Measurements from ENCODE around the gene SLC25A21. TPM values are rescaled to one million over a fixed set of nuclear protein-coding genes. Genes with fewer than 3 reads are reported as not detected.

The SLC25A21 gene
- total RNA-seq, 1 donor from 2014 or later: not detected

DNA sequence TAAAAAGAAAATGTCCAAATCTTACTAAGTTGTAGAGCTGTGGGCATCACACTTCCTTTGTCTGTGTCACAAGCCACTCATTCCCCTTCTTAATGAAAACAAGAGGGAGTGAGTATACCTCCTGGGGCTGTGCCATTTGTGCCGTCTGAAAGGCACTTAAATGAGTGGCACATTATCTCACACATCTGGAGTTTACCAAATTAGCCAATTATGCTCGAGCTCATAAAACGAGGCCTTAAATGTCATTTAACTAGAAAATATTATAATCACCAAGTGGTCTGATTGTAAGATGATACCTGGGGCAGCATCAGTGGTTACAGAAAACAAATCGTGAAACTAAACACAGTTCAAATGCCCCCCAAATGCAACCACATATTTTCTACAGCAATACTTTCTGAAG is 364.7 kb downstream of the SLC25A21 start:
- no peaks in the 10 kb centered on the region for H3K9me3 Mint-ChIP-seq
- H3K27ac Mint-ChIP-seq: no peak overlapping the region
- H3K27me3 Mint-ChIP-seq: no peaks in the 10 kb centered on the region
- no peaks in the 10 kb centered on the region for H3K4me1 Mint-ChIP-seq
- DNase-seq: no peak
- intact Hi-C loops (cut with micrococcal nuclease): no loop called here
- TF ChIP-seq, protein P1, sequence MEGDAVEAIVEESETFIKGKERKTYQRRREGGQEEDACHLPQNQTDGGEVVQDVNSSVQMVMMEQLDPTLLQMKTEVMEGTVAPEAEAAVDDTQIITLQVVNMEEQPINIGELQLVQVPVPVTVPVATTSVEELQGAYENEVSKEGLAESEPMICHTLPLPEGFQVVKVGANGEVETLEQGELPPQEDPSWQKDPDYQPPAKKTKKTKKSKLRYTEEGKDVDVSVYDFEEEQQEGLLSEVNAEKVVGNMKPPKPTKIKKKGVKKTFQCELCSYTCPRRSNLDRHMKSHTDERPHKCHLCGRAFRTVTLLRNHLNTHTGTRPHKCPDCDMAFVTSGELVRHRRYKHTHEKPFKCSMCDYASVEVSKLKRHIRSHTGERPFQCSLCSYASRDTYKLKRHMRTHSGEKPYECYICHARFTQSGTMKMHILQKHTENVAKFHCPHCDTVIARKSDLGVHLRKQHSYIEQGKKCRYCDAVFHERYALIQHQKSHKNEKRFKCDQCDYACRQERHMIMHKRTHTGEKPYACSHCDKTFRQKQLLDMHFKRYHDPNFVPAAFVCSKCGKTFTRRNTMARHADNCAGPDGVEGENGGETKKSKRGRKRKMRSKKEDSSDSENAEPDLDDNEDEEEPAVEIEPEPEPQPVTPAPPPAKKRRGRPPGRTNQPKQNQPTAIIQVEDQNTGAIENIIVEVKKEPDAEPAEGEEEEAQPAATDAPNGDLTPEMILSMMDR (IDR thresholded peaks at IDR 0.05): no peak
- H3K36me3 Mint-ChIP-seq (ENCODE audit: low read depth): no peaks in the 10 kb centered on the region
- POLR2A ChIA-PET: no interaction called here
- ATAC-seq (ENCODE audit: low read depth): no peak
- CTCF ChIA-PET: no interaction called here
- H3K4me3 Mint-ChIP-seq: no peak overlapping the region

DNA sequence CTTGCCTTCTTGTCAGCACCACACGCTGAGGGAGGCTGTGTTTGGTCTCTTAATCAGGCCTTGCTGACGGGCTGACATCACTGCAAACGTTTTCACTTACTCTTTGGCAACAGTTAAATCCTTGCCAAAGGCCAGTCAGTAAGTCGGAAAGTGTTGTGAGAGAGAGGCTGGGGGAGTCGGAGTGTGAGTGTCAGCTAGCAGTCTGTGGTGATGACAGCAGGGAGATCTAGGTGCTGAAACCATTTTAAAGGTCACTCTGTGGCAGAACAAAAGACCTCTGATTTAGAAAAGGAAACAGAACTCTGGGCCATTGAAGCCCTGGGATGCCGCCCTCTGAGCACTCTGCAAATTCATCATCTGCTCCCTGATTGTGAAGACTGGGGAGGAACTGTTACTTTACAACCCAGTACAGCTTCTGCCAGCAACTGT is 367.3 kb downstream of the SLC25A21 start:
- no peak overlapping the region for H3K4me3 Mint-ChIP-seq
- H3K36me3 Mint-ChIP-seq (ENCODE audit: low read depth): no peaks in the 10 kb centered on the region
- POLR2A ChIA-PET: no interaction called here
- TF ChIP-seq, protein P1 (IDR thresholded peaks at IDR 0.05): no peak
- no peaks in the 10 kb centered on the region for H3K9me3 Mint-ChIP-seq
- no peak overlapping the region for H3K27ac Mint-ChIP-seq
- no peak for ATAC-seq (ENCODE audit: low read depth)
- no peaks in the 10 kb centered on the region for H3K27me3 Mint-ChIP-seq
- no peaks in the 10 kb centered on the region for H3K4me1 Mint-ChIP-seq
- intact Hi-C loops (cut with micrococcal nuclease): no loop called here
- CTCF ChIA-PET: no interaction called here
- DNase-seq: no peak

DNA sequence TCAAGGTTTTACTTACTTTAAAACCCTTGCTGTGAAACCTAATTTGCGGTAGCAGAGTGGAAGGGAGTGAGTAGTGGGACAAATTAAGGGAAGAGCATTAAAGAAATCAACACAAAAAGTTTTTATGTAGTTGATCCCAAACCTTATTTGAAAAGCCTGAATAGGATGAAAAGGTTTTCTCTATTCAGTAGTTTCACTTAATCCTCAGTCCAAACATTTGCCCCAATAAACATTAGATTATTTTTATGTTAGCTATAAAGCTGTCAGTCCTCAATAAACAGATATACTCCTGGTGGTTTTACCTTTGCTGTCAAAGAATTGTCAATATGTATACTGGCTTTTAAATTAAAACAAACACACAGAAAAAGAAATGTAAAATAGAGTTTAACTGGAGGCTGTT is 374.8 kb downstream of the SLC25A21 start:
- H3K4me3 Mint-ChIP-seq: no peak overlapping the region
- no peaks in the 10 kb centered on the region for H3K4me1 Mint-ChIP-seq
- intact Hi-C loops (cut with micrococcal nuclease): no loop called here
- ATAC-seq (ENCODE audit: low read depth) (no peak), DNase-seq (no peak)
- TF ChIP-seq, protein P1 (IDR thresholded peaks at IDR 0.05): no peak
- POLR2A ChIA-PET: no interaction called here
- H3K27ac Mint-ChIP-seq: no peak overlapping the region
- CTCF ChIA-PET: no interaction called here
- H3K36me3 Mint-ChIP-seq (ENCODE audit: low read depth): no peaks in the 10 kb centered on the region
- H3K9me3 Mint-ChIP-seq: no peaks in the 10 kb centered on the region
- H3K27me3 Mint-ChIP-seq: no peaks in the 10 kb centered on the region

DNA sequence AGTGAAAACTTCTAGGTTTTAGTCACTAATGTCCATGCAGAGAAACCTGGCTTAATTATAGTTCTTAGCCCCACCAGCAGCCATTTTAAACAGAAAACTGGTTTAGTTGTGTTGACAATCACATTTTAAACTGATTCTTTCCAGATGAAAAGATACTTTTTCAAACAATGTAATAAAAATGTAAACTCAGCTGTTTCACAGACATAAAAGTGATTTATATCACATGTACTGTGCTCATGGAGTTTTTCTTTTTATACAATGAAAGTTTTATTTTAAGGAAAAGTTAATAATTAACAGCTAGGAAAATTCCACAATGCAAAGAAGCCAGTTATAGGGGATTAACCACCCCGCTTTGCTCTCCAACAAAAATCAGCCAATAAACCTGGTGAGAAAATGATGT is 381.0 kb downstream of the SLC25A21 start:
- ATAC-seq (ENCODE audit: low read depth): no peak
- no peaks in the 10 kb centered on the region for H3K4me1 Mint-ChIP-seq
- ChIA-PET CTCF (no interaction called here), POLR2A (no interaction called here)
- H3K27me3 Mint-ChIP-seq: peaks cover 2% of the 10 kb centered on the region
- H3K27ac Mint-ChIP-seq: no peak overlapping the region
- H3K9me3 Mint-ChIP-seq: no peaks in the 10 kb centered on the region
- TF ChIP-seq, protein P1 (IDR thresholded peaks at IDR 0.05): no peak
- no peak overlapping the region for H3K4me3 Mint-ChIP-seq
- intact Hi-C loops (cut with micrococcal nuclease): no loop called here
- no peaks in the 10 kb centered on the region for H3K36me3 Mint-ChIP-seq (ENCODE audit: low read depth)
- no peak for DNase-seq

DNA sequence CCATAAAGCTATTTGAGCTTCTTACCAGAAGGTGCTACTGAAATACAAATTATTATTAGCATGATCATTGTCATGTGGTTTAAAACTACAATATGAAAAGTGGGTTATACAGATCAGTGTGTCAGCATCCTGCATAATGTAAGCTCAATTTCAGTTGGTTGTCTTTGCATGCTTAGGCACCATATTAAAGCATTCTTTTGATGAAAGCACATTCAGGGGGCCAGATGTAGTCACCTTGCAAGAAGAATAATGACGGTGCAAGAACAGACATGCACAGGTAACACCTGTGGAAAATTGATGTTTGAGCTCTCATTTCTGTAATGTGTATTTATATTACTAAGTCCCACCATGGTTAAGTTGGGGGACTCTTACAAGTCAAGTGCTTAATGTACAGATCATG is 386.9 kb downstream of the SLC25A21 start:
- Mint-ChIP-seq H3K4me1 (no peaks in the 10 kb centered on the region), H3K9me3 (peaks cover 11% of the 10 kb centered on the region), H3K4me3 (no peak overlapping the region), H3K27ac (no peak overlapping the region), H3K36me3 (ENCODE audit: low read depth) (no peaks in the 10 kb centered on the region), H3K27me3 (peaks cover 2% of the 10 kb centered on the region)
- POLR2A ChIA-PET: no interaction called here
- CTCF ChIA-PET: no interaction called here
- DNase-seq: no peak
- intact Hi-C loops (cut with micrococcal nuclease): no loop called here
- no peak for ATAC-seq (ENCODE audit: low read depth)
- TF ChIP-seq, protein P1 (IDR thresholded peaks at IDR 0.05): no peak

All from activated B cell treated with CpG ODN at 0.5 μM for 24 hours (primary cell).